ENCODE results near the gene ABCF2.

DNA sequence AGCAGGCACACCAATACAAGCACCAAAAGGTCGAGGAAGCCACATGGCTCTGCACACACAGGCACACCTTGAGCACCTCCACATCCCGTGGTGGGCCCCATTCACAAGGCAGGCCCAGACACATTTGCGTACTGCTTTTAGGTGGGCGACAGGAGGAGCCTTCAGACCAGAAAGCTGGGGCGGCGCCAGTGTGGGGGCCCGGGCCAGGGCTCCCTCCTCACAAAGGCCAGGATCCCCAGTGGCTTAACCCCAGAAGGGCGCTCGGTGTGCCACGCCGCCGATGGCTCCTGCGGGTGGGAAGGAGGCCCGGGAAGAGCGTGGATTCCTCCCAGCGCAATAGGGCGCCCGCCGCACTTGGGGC is 24.3 kb upstream of the ABCF2 start:
- TF ChIP-seq EZH2 (IDR thresholded peaks at IDR 0.05; ENCODE audit: borderline replicate concordance, low read depth, low read length, poor library complexity, severe bottlenecking) (no peak), CTCF (conservative IDR thresholded peaks at IDR 0.05; ENCODE audit: low read depth, low read length) (no peak)

All from A673 (cell line).